Activated T-helper 1 cell treated with anti-CD3 and anti-CD28 coated beads, Interleukin-2, amount 50 U/mL, for 16 hours (primary cell): ENCODE results near the gene ASIC4.

ENCODE experiments used
- DNase-seq, 2 donors: peaks; one replicate each; pipeline ENCODE4 v3.0.0-alpha.2; 2020; ENCODE audit warnings: low read depth in 1 of 2, low spot score in 1 of 2

ASIC4 gene

GRCh38 chr2:219480004-219480403, 34.3 kb upstream of the ASIC4 start:
- no peak for DNase-seq

GRCh38 chr2:219482674-219483405, 31.4 kb upstream of the ASIC4 start:
- no peak for DNase-seq

- DNase-seq, result no peak
These were observed 30.6 kb upstream of the ASIC4 start for GRCh38 chr2:219483451-219484342.

DNA sequence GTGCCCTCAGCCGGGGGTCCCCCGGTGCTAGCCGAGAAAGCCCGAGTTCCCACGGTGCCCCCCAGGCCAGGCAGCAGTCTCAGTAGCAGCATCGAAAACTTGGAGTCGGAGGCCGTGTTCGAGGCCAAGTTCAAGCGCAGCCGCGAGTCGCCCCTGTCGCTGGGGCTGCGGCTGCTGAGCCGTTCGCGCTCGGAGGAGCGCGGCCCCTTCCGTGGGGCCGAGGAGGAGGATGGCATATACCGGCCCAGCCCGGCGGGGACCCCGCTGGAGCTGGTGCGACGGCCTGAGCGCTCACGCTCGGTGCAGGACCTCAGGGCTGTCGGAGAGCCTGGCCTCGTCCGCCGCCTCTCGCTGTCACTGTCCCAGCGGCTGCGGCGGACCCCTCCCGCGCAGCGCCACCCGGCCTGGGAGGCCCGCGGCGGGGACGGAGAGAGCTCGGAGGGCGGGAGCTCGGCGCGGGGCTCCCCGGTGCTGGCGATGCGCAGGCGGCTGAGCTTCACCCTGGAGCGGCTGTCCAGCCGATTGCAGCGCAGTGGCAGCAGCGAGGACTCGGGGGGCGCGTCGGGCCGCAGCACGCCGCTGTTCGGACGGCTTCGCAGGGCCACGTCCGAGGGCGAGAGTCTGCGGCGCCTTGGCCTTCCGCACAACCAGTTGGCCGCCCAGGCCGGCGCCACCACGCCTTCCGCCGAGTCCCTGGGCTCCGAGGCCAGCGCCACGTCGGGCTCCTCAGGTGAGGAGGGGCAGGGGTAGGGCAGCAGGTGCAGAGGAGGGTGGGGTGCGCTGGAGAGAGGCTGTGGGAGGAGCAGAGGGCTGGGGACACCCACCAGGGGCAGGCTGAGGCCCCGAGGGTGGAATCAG, 29.7 kb upstream of the ASIC4 start:
- no peak for DNase-seq

GRCh38 chr2:219485201-219485580, 29.1 kb upstream of the ASIC4 start:
- no peak for DNase-seq

- no peak for DNase-seq
These were observed 27.8 kb upstream of the ASIC4 start for GRCh38 chr2:219486380-219486959.

GRCh38 chr2:219488149-219488843, 26.0 kb upstream of the ASIC4 start:
- no peak for DNase-seq

DNA sequence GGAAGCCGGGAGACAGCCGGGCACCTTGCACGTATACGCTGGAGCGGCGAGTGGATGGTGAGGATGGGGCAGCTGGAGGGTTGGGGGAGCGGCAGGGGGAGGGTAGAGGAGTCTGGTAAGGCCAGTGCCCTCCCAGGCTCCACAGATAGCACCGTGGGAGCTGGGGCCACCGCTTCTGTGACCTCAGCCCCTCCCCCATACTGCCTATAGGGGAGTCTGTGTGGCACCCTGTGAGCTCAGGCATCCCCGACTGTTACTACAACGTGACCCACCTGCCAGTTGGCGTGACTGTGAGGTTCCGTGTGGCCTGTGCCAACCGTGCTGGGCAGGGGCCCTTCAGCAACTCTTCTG, 25.5 kb upstream of the ASIC4 start:
- no peak for DNase-seq

- DNase-seq, result no peak
These were observed 25.0 kb upstream of the ASIC4 start for GRCh38 chr2:219489315-219489714.

DNA sequence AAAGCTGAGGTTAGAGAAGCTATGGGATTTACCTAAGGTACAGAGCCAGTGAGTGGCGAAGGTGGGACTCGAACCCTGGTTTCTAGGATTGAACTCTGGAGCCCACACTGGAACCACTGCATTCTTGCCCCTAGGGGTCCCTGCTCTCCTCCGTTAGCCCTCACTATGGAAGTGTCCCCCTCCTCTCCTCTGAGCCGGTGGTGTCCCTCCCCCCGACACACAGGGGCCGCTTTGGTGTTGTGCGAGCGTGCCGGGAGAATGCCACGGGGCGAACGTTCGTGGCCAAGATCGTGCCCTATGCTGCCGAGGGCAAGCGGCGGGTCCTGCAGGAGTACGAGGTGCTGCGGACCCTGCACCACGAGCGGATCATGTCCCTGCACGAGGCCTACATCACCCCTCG, 24.1 kb upstream of the ASIC4 start:
- DNase-seq, result no peak

DNA sequence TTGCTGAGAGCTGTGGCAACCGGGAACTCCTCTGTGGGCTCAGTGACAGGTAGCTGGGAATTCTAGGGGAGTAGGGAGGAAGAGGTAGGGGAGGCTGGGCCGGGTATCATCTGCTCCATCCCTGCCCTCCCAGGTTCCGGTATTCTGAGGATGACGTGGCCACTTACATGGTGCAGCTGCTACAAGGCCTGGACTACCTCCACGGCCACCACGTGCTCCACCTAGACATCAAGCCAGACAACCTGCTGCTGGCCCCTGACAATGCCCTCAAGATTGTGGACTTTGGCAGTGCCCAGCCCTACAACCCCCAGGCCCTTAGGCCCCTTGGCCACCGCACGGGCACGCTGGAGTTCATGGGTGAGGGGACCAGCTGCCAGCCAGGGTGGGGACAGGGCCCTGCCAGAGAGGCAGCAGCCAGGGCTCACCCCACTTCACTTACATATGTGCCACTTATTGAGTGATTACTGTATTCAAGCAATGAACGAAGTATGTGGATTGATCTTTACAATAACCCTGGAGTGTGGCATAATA, 23.6 kb upstream of the ASIC4 start:
- DNase-seq, result no peak

GRCh38 chr2:219491278-219491963, 22.9 kb upstream of the ASIC4 start:
- no peak for DNase-seq

GRCh38 chr2:219492575-219492974, 21.7 kb upstream of the ASIC4 start:
- DNase-seq, result no peak

GRCh38 chr2:219493086-219493485, 21.2 kb upstream of the ASIC4 start:
- DNase-seq, result no peak

DNA sequence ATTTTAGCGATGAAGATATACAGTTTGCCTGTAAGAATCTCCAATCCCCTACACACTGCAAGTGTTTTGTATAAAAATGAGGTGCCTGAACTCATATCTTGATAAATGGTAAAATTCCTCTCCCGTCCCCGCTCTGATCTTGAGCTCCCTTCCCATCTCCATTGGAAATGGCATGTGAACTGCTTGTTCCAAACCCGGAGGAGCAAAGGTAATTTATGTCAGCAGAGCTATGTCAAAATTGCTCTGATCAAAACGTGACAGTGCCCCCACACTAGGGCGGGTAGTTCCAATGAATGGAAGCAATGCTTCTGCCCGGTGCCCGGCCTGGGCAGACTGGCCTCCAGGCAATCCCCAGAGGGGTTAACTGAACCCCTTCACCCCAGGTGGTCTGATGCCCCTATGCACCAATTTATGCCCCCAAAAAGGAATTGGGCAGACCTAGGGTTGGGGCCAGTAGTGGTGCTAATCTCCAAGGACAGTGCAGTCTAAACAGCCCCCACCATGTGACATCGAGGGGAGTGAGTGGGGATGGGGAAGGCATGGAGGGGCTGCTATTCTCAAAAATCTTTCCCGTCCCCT, 19.2 kb upstream of the ASIC4 start:
- DNase-seq, result no peak

DNA sequence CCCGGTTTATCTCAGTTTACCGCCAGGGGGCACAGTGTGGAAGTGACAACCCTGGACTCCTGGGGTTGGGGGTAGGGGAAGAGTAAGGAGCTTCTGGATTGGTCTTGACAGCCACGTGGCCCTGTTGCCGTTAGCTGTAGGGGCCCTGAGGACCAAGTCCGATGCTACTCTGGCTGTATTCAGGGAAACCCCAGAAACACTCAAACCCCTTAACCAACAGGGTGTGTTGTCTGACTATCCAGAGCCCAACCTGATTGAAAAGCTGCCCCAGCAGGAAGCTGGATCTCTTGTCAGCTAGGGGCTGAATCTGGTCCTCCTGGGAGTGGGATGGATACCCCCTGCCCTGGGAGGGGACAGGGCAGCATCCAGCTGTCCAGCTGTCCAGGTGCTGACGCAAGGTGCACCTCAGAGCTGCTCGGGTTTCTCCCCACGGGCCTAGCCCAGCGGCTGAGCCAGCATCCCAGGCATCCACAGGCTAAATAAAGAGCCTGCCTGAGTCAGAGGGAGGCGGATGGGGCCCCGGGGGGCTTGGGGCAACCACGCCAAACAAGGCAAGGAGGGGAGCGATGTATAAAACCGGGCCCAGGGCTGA, 18.7 kb upstream of the ASIC4 start:
- DNase-seq, result peak in 1 of 2 donors; percentile 20

DNA sequence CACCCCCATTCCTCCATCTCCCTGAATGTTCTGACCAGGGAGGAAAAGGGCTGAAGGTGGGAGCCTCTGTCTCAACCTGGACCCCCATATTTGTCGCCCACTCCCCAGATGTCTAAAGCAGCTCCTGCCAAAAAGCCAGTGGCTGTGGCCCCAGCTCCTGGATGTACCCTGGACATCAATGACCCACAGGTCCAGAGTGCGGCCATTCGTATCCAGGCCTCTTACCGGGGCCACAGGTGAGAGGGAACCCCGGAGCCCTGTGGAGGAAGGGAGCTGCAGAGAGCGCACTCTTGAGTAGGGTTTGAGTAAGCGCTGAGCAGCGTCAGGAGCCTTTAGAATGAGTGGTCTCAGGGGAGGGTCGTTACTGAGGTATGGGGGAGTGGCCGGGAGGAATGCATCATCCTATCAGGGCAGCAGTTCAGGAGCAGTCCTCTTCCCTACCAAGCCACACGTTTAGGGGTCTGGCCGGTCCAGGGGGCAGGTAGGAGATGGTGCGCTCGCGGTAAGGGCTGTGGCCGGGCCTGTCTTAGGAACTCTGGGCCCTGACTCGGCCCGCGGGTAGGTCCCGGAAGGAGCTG, 17.9 kb upstream of the ASIC4 start:
- DNase-seq, result no peak

DNA sequence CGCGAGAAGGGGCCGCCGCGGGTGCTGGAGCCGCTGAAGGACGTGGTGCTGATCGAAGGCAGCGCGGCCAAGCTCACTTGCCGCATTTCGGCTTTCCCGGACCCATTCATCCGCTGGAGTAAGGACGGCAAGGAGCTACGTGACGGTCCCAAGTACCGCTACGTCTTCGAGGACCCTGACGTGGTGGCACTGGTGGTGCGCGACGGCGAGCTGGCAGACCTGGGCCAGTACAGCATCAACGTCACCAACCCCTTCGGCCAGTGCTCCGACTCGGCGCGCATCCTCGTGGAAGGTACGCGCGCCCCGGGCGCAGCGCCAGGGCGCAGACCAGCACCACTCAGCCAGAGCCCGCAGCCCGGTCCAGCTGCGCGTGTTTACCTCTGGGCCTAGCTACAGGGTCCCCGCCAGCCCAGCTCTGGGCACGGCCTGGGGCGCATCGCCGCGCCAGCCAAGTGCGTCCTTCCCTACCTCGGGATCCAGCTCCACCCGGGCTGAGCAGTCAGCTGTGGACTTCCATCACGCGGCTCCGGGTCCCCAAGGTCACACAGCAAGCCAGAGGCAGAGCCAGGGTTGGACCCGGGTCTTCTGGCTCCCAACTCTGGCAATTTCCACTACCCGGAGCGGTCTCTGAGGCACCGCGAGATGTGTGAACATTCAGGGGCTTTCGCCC, 17.3 kb upstream of the ASIC4 start:
- no peak for DNase-seq
